ENCODE measurements around the gene SLC38A8. TPM values are rescaled to one million over a fixed set of nuclear protein-coding genes. Genes with fewer than 3 reads are reported as not detected.

The SLC38A8 gene
- polyA plus RNA-seq, 6 donors from 2014 or later: not detected

GRCh38 chr16:83963277-83964119 is 79.1 kb downstream of the SLC38A8 start:
- ATAC-seq (ENCODE audit: low read depth in 2 of 2): no peak
- Mint-ChIP-seq H3K4me1 (peaks cover 2 to 6% (median 4%) of the 10 kb centered on the region in 3 donors), H3K27me3 (peaks cover 4 to 13% (median 9%) of the 10 kb centered on the region in 3 donors), H3K36me3 (peaks cover 0 to 7% of the 10 kb centered on the region in 2 donors), H3K4me3 (no peak overlapping the region), H3K9me3 (no peaks in the 10 kb centered on the region), H3K27ac (no peak overlapping the region)
- no peak for DNase-seq

- Mint-ChIP-seq H3K27ac (peak overlapping the region in 2 of 6 donors; percentile 36 to 54), H3K27me3 (peaks cover 0 to 10% (median 4%) of the 10 kb centered on the region in 3 donors), H3K36me3 (no peaks in the 10 kb centered on the region), H3K4me3 (no peak overlapping the region), H3K9me3 (no peaks in the 10 kb centered on the region), H3K4me1 (peaks cover 0 to 4% (median 0%) of the 10 kb centered on the region in 3 donors)
- no peak for ATAC-seq (ENCODE audit: low read depth in 2 of 2)
- DNase-seq: no peak
Measured at GRCh38 chr16:83961591-83961990, 81.0 kb downstream of the SLC38A8 start.

GRCh38 chr16:83960521-83961249 is 81.9 kb downstream of the SLC38A8 start:
- Mint-ChIP-seq H3K36me3 (no peaks in the 10 kb centered on the region), H3K4me3 (no peak overlapping the region), H3K4me1 (peaks cover 0 to 4% (median 0%) of the 10 kb centered on the region in 3 donors), H3K27ac (no peak overlapping the region), H3K9me3 (no peaks in the 10 kb centered on the region), H3K27me3 (peaks cover 0 to 15% (median 4%) of the 10 kb centered on the region in 3 donors)
- DNase-seq: no peak
- ATAC-seq (ENCODE audit: low read depth in 2 of 2): no peak

Other genes starting within 250 kb of the SLC38A8 start
- 10 to 100 TPM; 33.1 to 42.8 (median 39.9) TPM for gene HSBP1, start 234.8 kb downstream of the SLC38A8 start, polyA plus RNA-seq (ENCODE audit: low read depth in 6 of 6)
- 1 to 10 TPM in 4 of 6 donors, under 1 TPM in 2; 0.15 to 2.4 (median 1.6) TPM for gene MLYCD, start 143.7 kb downstream of the SLC38A8 start, polyA plus RNA-seq (ENCODE audit: low read depth in 6 of 6)
- gene OSGIN1, start 89.6 kb downstream of the SLC38A8 start, polyA plus RNA-seq (ENCODE audit: low read depth in 6 of 6): under 1 TPM in 3 of 6 donors, not detected in 3; 0.20 to 0.85 (median 0.24) TPM
- not detected for gene NECAB2, start 74.6 kb downstream of the SLC38A8 start, polyA plus RNA-seq (ENCODE audit: low read depth in 6 of 6)
- 10 to 100 TPM; 37.6 to 56.5 (median 48.8) TPM for gene MBTPS1, start 74.1 kb upstream of the SLC38A8 start, polyA plus RNA-seq (ENCODE audit: low read depth in 6 of 6)
- 10 to 100 TPM in 5 of 6 donors, 1 to 10 TPM in 1; 3.5 to 15.5 (median 13.7) TPM for gene HSDL1, start 102.4 kb upstream of the SLC38A8 start, polyA plus RNA-seq (ENCODE audit: low read depth in 6 of 6)
- gene DNAAF1, start 102.5 kb upstream of the SLC38A8 start, polyA plus RNA-seq (ENCODE audit: low read depth in 6 of 6): under 1 TPM in 1 of 6 donors, not detected in 5; 0.43 TPM
- gene TAF1C, start 144.3 kb upstream of the SLC38A8 start, polyA plus RNA-seq (ENCODE audit: low read depth in 6 of 6): 10 to 100 TPM in 1 of 6 donors, 1 to 10 TPM in 5; 4.8 to 11.6 (median 7.3) TPM
- under 1 TPM in 1 of 6 donors, not detected in 5; 0.17 TPM for gene ADAD2, start 148.4 kb upstream of the SLC38A8 start, polyA plus RNA-seq (ENCODE audit: low read depth in 6 of 6)
- not detected for gene KCNG4, start 197.2 kb upstream of the SLC38A8 start, polyA plus RNA-seq (ENCODE audit: low read depth in 6 of 6)

All from naive B cell (primary cell).